RWPE2 (cell line): ENCODE data around the gene GATA5.

ENCODE experiments used
- ATAC-seq: fragments of 200-7000 bp; cut with Tn5 transposase; 3 replicates; pipeline ENCODE4 v1.9.1; 2021; ENCODE audit warnings: low read depth
- DNase-seq: peaks from one replicate; pipeline ENCODE4 v3.0.0-alpha.2; 2020; ENCODE audit warnings: low spot score
- H3K27ac ChIP-seq: fragments of 450-650 bp; 2 replicates; pipeline ENCODE4 v1.5.1; 2017; ENCODE audit warnings: mild to moderate bottlenecking; ENCODE audit not compliant: poor library complexity, severe bottlenecking
- H3K27me3 ChIP-seq: fragments of 250-450 bp; sonication (Bioruptor Pico); 2 replicates; pipeline ENCODE4 v1.5.1; 2021; ENCODE audit warnings: mild to moderate bottlenecking, moderate library complexity; ENCODE audit not compliant: insufficient read depth, poor library complexity, severe bottlenecking
- H3K36me3 ChIP-seq: fragments of 250-450 bp; sonication (Bioruptor Pico); 2 replicates; pipeline ENCODE4 v1.5.1; 2020; ENCODE audit warnings: low read depth, mild to moderate bottlenecking, moderate library complexity
- H3K4me1 ChIP-seq: fragments of 250-450 bp; sonication (Bioruptor Pico); 2 replicates; pipeline ENCODE4 v1.5.1; 2021; ENCODE audit warnings: mild to moderate bottlenecking, moderate library complexity; ENCODE audit not compliant: insufficient read depth, poor library complexity, severe bottlenecking
- H3K4me3 ChIP-seq: fragments of 250-450 bp; sonication (Bioruptor Pico); 2 replicates; pipeline ENCODE4 v1.5.1; 2021; ENCODE audit warnings: mild to moderate bottlenecking, moderate library complexity; ENCODE audit not compliant: severe bottlenecking
- H3K9me3 ChIP-seq: fragments of 250-450 bp; sonication (Bioruptor Pico); 2 replicates; pipeline ENCODE4 v1.5.1; 2021; ENCODE audit warnings: mild to moderate bottlenecking, moderate library complexity; ENCODE audit not compliant: severe bottlenecking
- TF ChIP-seq, protein P1 (sequence below): fragments of 450-650 bp; IDR thresholded peaks from one replicate; pipeline ENCODE4 v1.5.1; 2017; ENCODE audit warnings: mild to moderate bottlenecking, moderate library complexity; ENCODE audit not compliant: poor library complexity, severe bottlenecking

Gene GATA5

GRCh38 chr20:62445553-62446340, 30.0 kb downstream of the GATA5 start:
- no peak for DNase-seq
- H3K36me3 ChIP-seq: no peaks in the 10 kb centered on the region

DNA sequence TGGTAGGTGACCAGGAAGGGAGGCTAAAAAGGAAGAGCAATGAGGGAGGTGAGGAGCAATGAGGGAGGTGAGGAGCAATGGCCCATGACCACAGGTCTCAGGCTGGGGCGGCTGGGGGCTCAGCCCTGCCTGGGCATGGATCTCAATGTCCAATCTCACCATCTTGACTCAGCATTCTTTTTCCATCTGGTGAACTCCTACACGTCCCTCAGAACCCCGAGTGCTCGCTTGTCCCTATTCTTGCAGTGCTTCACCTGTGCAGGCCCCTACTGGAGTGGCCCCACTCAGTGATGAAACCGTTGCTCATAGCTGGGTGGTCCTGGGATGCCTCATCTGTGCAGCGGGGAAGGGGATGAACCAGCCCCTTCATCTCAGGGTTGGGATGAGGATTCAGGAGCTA, 31.5 kb downstream of the GATA5 start:
- no peak overlapping the region for H3K27ac ChIP-seq

More at GRCh38 chr20:62445553-62446340, 30.0 kb downstream of the GATA5 start:
- Histone ChIP-seq H3K9me3 (no peaks in the 10 kb centered on the region), H3K4me1 (no peaks in the 10 kb centered on the region), H3K27ac (no peak overlapping the region), H3K27me3 (peaks cover 22% of the 10 kb centered on the region), H3K4me3 (no peak overlapping the region)
- TF ChIP-seq, protein P1, sequence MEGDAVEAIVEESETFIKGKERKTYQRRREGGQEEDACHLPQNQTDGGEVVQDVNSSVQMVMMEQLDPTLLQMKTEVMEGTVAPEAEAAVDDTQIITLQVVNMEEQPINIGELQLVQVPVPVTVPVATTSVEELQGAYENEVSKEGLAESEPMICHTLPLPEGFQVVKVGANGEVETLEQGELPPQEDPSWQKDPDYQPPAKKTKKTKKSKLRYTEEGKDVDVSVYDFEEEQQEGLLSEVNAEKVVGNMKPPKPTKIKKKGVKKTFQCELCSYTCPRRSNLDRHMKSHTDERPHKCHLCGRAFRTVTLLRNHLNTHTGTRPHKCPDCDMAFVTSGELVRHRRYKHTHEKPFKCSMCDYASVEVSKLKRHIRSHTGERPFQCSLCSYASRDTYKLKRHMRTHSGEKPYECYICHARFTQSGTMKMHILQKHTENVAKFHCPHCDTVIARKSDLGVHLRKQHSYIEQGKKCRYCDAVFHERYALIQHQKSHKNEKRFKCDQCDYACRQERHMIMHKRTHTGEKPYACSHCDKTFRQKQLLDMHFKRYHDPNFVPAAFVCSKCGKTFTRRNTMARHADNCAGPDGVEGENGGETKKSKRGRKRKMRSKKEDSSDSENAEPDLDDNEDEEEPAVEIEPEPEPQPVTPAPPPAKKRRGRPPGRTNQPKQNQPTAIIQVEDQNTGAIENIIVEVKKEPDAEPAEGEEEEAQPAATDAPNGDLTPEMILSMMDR: no peak
- ATAC-seq: no peak

DNA sequence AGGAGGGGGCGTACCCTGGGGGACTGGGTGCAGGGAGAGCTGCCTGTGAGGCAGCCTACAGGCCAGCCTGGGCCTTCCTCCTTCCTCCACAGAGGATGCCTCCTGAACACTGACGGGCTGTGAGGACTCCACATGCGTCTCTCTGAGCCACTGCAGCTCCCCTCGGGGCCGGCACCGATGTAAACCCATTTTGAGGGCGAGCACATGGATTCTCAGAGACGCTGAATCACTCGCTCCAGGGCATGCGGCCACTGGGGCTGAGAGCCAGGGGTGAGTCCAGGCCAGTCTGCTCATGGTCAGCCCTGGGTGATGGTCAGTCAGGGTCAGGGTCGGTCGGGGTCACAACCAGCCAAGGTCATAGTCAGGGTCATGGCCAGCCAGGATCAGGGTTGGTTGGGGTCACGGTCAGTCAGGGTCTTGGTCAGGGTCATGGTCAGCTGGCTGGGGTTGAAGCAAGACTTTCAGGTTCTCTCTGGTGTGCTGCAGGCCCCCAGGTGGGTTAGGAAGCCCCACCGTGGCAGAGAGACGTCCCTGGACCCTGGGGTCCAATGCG, 33.7 kb downstream of the GATA5 start:
- no peaks in the 10 kb centered on the region for H3K36me3 ChIP-seq
- no peak overlapping the region for H3K27ac ChIP-seq
- no peak for ATAC-seq
- no peaks in the 10 kb centered on the region for H3K9me3 ChIP-seq
- H3K4me1 ChIP-seq: no peaks in the 10 kb centered on the region
- TF ChIP-seq, protein P1: no peak
- no peak for DNase-seq
- H3K4me3 ChIP-seq: no peak overlapping the region
- peaks cover 46% of the 10 kb centered on the region for H3K27me3 ChIP-seq

More for the DNA sequence above, 31.5 kb downstream of the GATA5 start:
- no peak for ATAC-seq
- DNase-seq: no peak
- Histone ChIP-seq H3K9me3 (no peaks in the 10 kb centered on the region), H3K36me3 (no peaks in the 10 kb centered on the region), H3K27me3 (peaks cover 28% of the 10 kb centered on the region), H3K4me3 (no peak overlapping the region), H3K4me1 (no peaks in the 10 kb centered on the region)
- TF ChIP-seq, protein P1: no peak

- no peaks in the 10 kb centered on the region for H3K4me1 ChIP-seq
- TF ChIP-seq, protein P1: no peak
- peaks cover 74% of the 10 kb centered on the region for H3K27me3 ChIP-seq
- DNase-seq (no peak), ATAC-seq (peak; percentile 3; the same call in 1 of the 3 replicates)
- H3K9me3 ChIP-seq: no peaks in the 10 kb centered on the region
- H3K4me3 ChIP-seq: no peak overlapping the region
- no peaks in the 10 kb centered on the region for H3K36me3 ChIP-seq
- no peak overlapping the region for H3K27ac ChIP-seq
Measured at GRCh38 chr20:62439218-62439617, 36.6 kb downstream of the GATA5 start.

- TF ChIP-seq, protein P1: no peak
- H3K9me3 ChIP-seq: no peaks in the 10 kb centered on the region
- no peak overlapping the region for H3K27ac ChIP-seq
- peaks cover 85% of the 10 kb centered on the region for H3K27me3 ChIP-seq
- no peak overlapping the region for H3K4me3 ChIP-seq
- no peaks in the 10 kb centered on the region for H3K4me1 ChIP-seq
- ATAC-seq: no peak
- H3K36me3 ChIP-seq: no peaks in the 10 kb centered on the region
- DNase-seq: peak; percentile 87
Measured at GRCh38 chr20:62437927-62438326, 37.9 kb downstream of the GATA5 start.
